ENCODE measurements around the gene ASXL1. TPM values are rescaled to one million over a fixed set of nuclear protein-coding genes. Genes with fewer than 3 reads are reported as not detected.
A peak's percentile ranks its signal among the peaks of the same experiment; 100 is the strongest.

ASXL1 gene
- total and polyA plus RNA-seq, 8 donors = 32.9 to 57.7 (median 38.0) TPM

- TF ChIP-seq, protein P1, sequence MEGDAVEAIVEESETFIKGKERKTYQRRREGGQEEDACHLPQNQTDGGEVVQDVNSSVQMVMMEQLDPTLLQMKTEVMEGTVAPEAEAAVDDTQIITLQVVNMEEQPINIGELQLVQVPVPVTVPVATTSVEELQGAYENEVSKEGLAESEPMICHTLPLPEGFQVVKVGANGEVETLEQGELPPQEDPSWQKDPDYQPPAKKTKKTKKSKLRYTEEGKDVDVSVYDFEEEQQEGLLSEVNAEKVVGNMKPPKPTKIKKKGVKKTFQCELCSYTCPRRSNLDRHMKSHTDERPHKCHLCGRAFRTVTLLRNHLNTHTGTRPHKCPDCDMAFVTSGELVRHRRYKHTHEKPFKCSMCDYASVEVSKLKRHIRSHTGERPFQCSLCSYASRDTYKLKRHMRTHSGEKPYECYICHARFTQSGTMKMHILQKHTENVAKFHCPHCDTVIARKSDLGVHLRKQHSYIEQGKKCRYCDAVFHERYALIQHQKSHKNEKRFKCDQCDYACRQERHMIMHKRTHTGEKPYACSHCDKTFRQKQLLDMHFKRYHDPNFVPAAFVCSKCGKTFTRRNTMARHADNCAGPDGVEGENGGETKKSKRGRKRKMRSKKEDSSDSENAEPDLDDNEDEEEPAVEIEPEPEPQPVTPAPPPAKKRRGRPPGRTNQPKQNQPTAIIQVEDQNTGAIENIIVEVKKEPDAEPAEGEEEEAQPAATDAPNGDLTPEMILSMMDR (IDR thresholded peaks at IDR 0.05) = no peak
- peaks cover 37 to 49% (median 45%) of the 10 kb centered on the region in 3 donors for H3K4me1 ChIP-seq
- ATAC-seq (no peak), FAIRE-seq (no peak), DNase-seq (peak in 1 of 6 donors; percentile 38)
- WGBS, 2 donors = 85 to 90% methylated on average over 8 of the region's 8 CpGs
- no peaks in the 10 kb centered on the region for H3K9me3 ChIP-seq
- H3K36me3 ChIP-seq = peaks cover 0 to 32% (median 8%) of the 10 kb centered on the region in 3 donors
- no peaks in the 10 kb centered on the region for H3K27me3 ChIP-seq
- peak overlapping the region; percentile 47 to 76 (median 64) for H3K27ac ChIP-seq
- no peak overlapping the region for H3K4me3 ChIP-seq
- intact Hi-C loops (cut with DNase I) = no loop called here
These were observed 93.2 kb downstream of the ASXL1 start for GRCh38 chr20:32451340-32451681.

GRCh38 chr20:32451682-32452461 is 93.7 kb downstream of the ASXL1 start:
- intact Hi-C loops (cut with DNase I) = no loop called here

DNA sequence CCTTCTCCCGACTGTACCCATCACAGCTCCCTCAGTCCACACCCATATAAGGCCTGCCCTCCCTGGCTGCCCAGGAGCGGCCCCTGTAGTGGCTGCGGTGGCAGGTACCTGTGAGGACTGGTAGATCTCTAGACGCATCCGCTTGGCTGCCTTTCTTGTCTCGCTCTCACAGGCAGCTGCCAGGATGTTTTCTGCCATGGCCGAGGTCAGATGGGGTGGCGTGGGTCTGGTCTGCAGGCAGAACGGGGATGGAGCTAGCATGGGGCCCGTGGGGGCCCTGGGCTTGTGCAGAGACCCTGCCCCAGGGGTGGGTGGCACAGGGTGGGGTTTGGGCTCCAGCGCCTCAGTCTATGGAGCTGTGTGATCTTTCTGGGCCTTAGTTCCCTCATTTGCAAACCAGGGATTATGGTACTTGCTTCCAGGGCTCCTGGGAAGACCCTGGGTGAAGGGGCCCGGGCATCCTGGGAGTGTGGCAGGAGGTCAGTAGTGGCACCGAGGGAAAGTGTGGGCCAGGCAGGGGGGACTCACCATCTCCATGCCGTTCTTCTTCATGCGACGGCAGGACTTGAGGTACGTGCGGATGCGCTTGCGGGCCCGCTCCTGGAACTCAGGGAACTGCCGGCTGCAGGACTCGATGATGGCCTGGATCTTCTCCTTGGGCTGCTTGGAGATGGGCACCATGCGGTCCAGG is 94.8 kb downstream of the ASXL1 start:
- Histone ChIP-seq H3K27me3 (no peaks in the 10 kb centered on the region), H3K9me3 (no peaks in the 10 kb centered on the region), H3K27ac (no peak overlapping the region), H3K4me3 (no peak overlapping the region), H3K36me3 (peaks cover 0 to 24% (median 8%) of the 10 kb centered on the region in 3 donors), H3K4me1 (peaks cover 38 to 49% (median 43%) of the 10 kb centered on the region in 3 donors)
- intact Hi-C loops (cut with DNase I) = no loop called here
- FAIRE-seq (no peak), DNase-seq (peak in 3 of 6 donors; percentile 29 to 67 (median 53)), ATAC-seq (no peak)
- 91 to 95% methylated on average over 24 of the region's 24 CpGs for WGBS, 2 donors
- TF ChIP-seq, protein P1 (IDR thresholded peaks at IDR 0.05) = no peak

More at GRCh38 chr20:32451682-32452461, 93.7 kb downstream of the ASXL1 start:
- DNase-seq (peak in 4 of 6 donors; percentile 13 to 75 (median 45)), ATAC-seq (no peak), FAIRE-seq (no peak)
- peaks cover 39 to 51% (median 43%) of the 10 kb centered on the region in 3 donors for H3K4me1 ChIP-seq
- 79 to 84% methylated on average over 25 to 27 of the region's 27 CpGs for WGBS, 2 donors
- H3K27me3 ChIP-seq = no peaks in the 10 kb centered on the region
- TF ChIP-seq, protein P1 (IDR thresholded peaks at IDR 0.05) = no peak
- H3K36me3 ChIP-seq = peaks cover 0 to 27% (median 8%) of the 10 kb centered on the region in 3 donors
- no peaks in the 10 kb centered on the region for H3K9me3 ChIP-seq
- no peak overlapping the region for H3K4me3 ChIP-seq
- peak overlapping the region in 2 of 4 donors; percentile 47 to 71 for H3K27ac ChIP-seq

- DNase-seq = peak in 3 of 6 donors; percentile 24 to 48 (median 47)
- 88 to 91% methylated on average over 28 of the region's 28 CpGs for WGBS, 2 donors
- intact Hi-C loops (cut with DNase I) = no loop called here
- no peak overlapping the region for H3K4me3 ChIP-seq
- H3K27ac ChIP-seq = no peak overlapping the region
- no peak for ATAC-seq
- TF ChIP-seq, protein P1 (IDR thresholded peaks at IDR 0.05) = no peak
- peaks cover 0 to 24% (median 8%) of the 10 kb centered on the region in 3 donors for H3K36me3 ChIP-seq
- FAIRE-seq = no peak
- no peaks in the 10 kb centered on the region for H3K9me3 ChIP-seq
- no peaks in the 10 kb centered on the region for H3K27me3 ChIP-seq
- H3K4me1 ChIP-seq = peaks cover 38 to 47% (median 43%) of the 10 kb centered on the region in 3 donors
These were observed 95.5 kb downstream of the ASXL1 start for GRCh38 chr20:32453467-32454163.

Measured in pancreas (tissue), 10 donors.